B cell (primary cell): Measurements from ENCODE around the gene HIPK2. TPM values are rescaled to one million over a fixed set of nuclear protein-coding genes. Genes with fewer than 3 reads are reported as not detected.

Experiments
- ATAC-seq: fragments of 200-7000 bp; cut with Tn5 transposase; one replicate; pipeline ENCODE4 v1.10.0; 2021; ENCODE audit warnings: low read depth, mild to moderate bottlenecking, moderate number of reproducible peaks, moderate library complexity
- CTCF ChIA-PET: fragments of 350-600 bp; sonication (Branson Sonifier 250); formaldehyde crosslinking; loops from one replicate; lab custom pipeline; 2021; ENCODE audit warnings: antibody characterized with exemption, inconsistent platforms; lab: Charles Lee
- POLR2A ChIA-PET: fragments of 350-600 bp; sonication (Branson Sonifier 250); formaldehyde crosslinking; loops from one replicate; lab custom pipeline; 2021; ENCODE audit warnings: antibody characterized with exemption; lab: Charles Lee
- DNase-seq: peaks from one replicate; pipeline ENCODE4 v3.0.0; 2013
- H2AFZ ChIP-seq: 2 replicates; pipeline ENCODE4 v1.6.1; 2012; ENCODE audit warnings: mild to moderate bottlenecking, low read depth, low read length; ENCODE audit not compliant: insufficient read depth, poor library complexity, severe bottlenecking
- H3K27ac ChIP-seq, 2 donors: 1 replicate in 1 of 2; 2 replicates in 1 of 2; pipeline ENCODE4 v1.5.1; 2012 to 2013; ENCODE audit warnings: low read length in 2 of 2, mild to moderate bottlenecking in 2 of 2, moderate library complexity in 1 of 2
- H3K27me3 ChIP-seq, 4 experiments: fragments of 200-600 bp in 1 of 4; sonication (generic) in 1 of 4; replicated peaks in 1 of 4; 1 replicate in 2 of 4; 2 replicates in 2 of 4; pipeline versions ENCODE4 v1.6.1 to v1.7.0; 2013 to 2016; ENCODE audit warnings: low read length in 3 of 4, mild to moderate bottlenecking in 2 of 4, mixed read lengths in 1 of 4, moderate library complexity in 1 of 4; ENCODE audit not compliant: insufficient read depth in 4 of 4, control insufficient read depth in 3 of 4; ENCODE audit errors: control extremely low read depth in 1 of 4
- H3K36me3 ChIP-seq, 2 experiments: replicated peaks in 1 of 2; 1 replicate in 1 of 2; 2 replicates in 1 of 2; pipeline versions ENCODE4 v1.6.1 to v1.7.1; 2013; ENCODE audit warnings: low read length in 1 of 2; ENCODE audit not compliant: insufficient read depth in 2 of 2, control insufficient read depth in 1 of 2; ENCODE audit errors: control extremely low read depth in 1 of 2, extremely low read depth in 1 of 2
- H3K4me1 ChIP-seq, 2 donors: fragments of 200-600 bp in 1 of 2; sonication (generic) in 1 of 2; 1 replicate in 1 of 2; 2 replicates in 1 of 2; pipeline versions ENCODE4 v1.5.1 to v1.6.1; 2013 to 2017; ENCODE audit warnings: low read length in 2 of 2; ENCODE audit not compliant: control insufficient read depth in 2 of 2, insufficient read depth in 2 of 2
- H3K4me2 ChIP-seq: replicated peaks from 2 replicates; pipeline ENCODE3; 2012; ENCODE audit warnings: mild to moderate bottlenecking, low read depth, low read length; ENCODE audit not compliant: poor library complexity, severe bottlenecking
- H3K4me3 ChIP-seq, 5 experiments: fragments of 200-600 bp in 1 of 5; sonication (generic) in 1 of 5; 1 replicate in 3 of 5; 2 replicates in 2 of 5; pipeline versions ENCODE4 v1.5.1 to v1.7.0; 2011 to 2016; ENCODE audit warnings: low read length in 4 of 5, mild to moderate bottlenecking in 4 of 5, low read depth in 2 of 5, control low read depth in 1 of 5, moderate library complexity in 1 of 5; ENCODE audit not compliant: insufficient read depth in 1 of 5; ENCODE audit errors: control extremely low read depth in 1 of 5, extremely low read depth in 1 of 5
- H3K79me2 ChIP-seq: fragments of 200-600 bp; sonication (generic); one replicate; pipeline ENCODE4 v1.6.0; 2016; ENCODE audit warnings: low read length; ENCODE audit not compliant: control insufficient read depth, insufficient read depth
- H3K9ac ChIP-seq: fragments of 200-600 bp; sonication (generic); 2 replicates; pipeline ENCODE4 v1.6.1; 2017; ENCODE audit warnings: mild to moderate bottlenecking, low read length, moderate library complexity
- H3K9me3 ChIP-seq, 3 donors: one replicate each; pipeline versions ENCODE4 v1.6.1 to v1.7.1; 2013; ENCODE audit warnings: low read length in 2 of 3; ENCODE audit not compliant: control insufficient read depth in 2 of 3, insufficient read depth in 1 of 3; ENCODE audit errors: control extremely low read depth in 1 of 3
- H4K20me1 ChIP-seq: 2 replicates; pipeline ENCODE4 v1.6.0; 2012; ENCODE audit warnings: mild to moderate bottlenecking, low read length; ENCODE audit not compliant: insufficient read depth, control insufficient read depth, poor library complexity, severe bottlenecking
- H3K27ac Mint-ChIP-seq: one replicate; pipeline ENCODE4 v1.8.0; 2021; ENCODE audit warnings: mixed read lengths
- H3K27me3 Mint-ChIP-seq: one replicate; pipeline ENCODE4 v1.8.0; 2021; ENCODE audit warnings: mixed read lengths
- H3K4me1 Mint-ChIP-seq: one replicate; pipeline ENCODE4 v1.8.0; 2021; ENCODE audit warnings: mixed read lengths
- H3K4me3 Mint-ChIP-seq: one replicate; pipeline ENCODE4 v1.8.0; 2021; ENCODE audit warnings: mixed read lengths
- H3K9me3 Mint-ChIP-seq: one replicate; pipeline ENCODE4 v1.8.0; 2022; ENCODE audit warnings: mixed read lengths; ENCODE audit not compliant: insufficient read depth
- CTCF ChIP-seq: fragments of 200-600 bp; IDR thresholded peaks from one replicate; pipeline ENCODE4 v1.8.0; 2022; ENCODE audit warnings: antibody characterized with exemption, mild to moderate bottlenecking
- EZH2 ChIP-seq: IDR thresholded peaks from 2 replicates; pipeline ENCODE4 v1.6.1; 2012; ENCODE audit warnings: borderline replicate concordance, low read depth, mild to moderate bottlenecking, moderate library complexity, low read length; ENCODE audit not compliant: insufficient read depth, poor library complexity, severe bottlenecking
- WGBS: methylation state at CpG from one replicate; pipeline ENCODE4 v1.1.5; 2013; ENCODE audit warnings: missing lambda C conversion rate; ENCODE audit not compliant: insufficient coverage; 5-methylcytosine and 5-hydroxymethylcytosine counted together
- intact Hi-C: fragments of 100-400 bp; cut with micrococcal nuclease; formaldehyde crosslinking; loops from one replicate; pipeline ENCODE4 v1.10.0; 2022
- polyA plus RNA-seq: library from polyadenylated mRNA; depleted of rRNA; stranded (reverse); fragments of >200 nt; gene quantifications from 2 replicates; pipeline ENCODE4 v1.2.3, GENCODE V29; 2012
- total RNA-seq, 2 donors: library from RNA; stranded (reverse); fragments of 120-200 nt in 1 of 2; gene quantifications; 1 replicate in 1 of 2; 2 replicates in 1 of 2; pipeline versions ENCODE4 v1.2.3 to v1.2.4, GENCODE V29; 2013 to 2022

Gene HIPK2
- total and polyA plus RNA-seq, 2 donors (not counting 1 experiment from before 2014, with no cell fraction given): 6.8 to 58.2 TPM

- Histone ChIP-seq H3K79me2 (no peaks in the 10 kb centered on the region), H3K4me2 (no peak overlapping the region), H3K4me3 (no peak overlapping the region), H3K4me1 (no peaks in the 10 kb centered on the region), H3K9ac (no peak overlapping the region), H4K20me1 (no peaks in the 10 kb centered on the region), H2AFZ (no peak overlapping the region), H3K9me3 (no peaks in the 10 kb centered on the region), H3K27me3 (no peaks in the 10 kb centered on the region), H3K36me3 (peaks cover 0 to 18% of the 10 kb centered on the region in 2 experiments), H3K27ac (no peak overlapping the region)
- ATAC-seq: no peak
- Mint-ChIP-seq H3K4me3 (no peak overlapping the region), H3K9me3 (no peaks in the 10 kb centered on the region), H3K27ac (no peak overlapping the region), H3K27me3 (no peaks in the 10 kb centered on the region), H3K4me1 (peaks cover 4% of the 10 kb centered on the region)
- intact Hi-C loops: no loop called here
- POLR2A ChIA-PET: interaction anchor here (0.6 kb wide), 1 partner anchor 516 kb away, joined by 3 read pairs; no protein-coding TSS in a partner anchor
- CTCF ChIA-PET: interaction anchor here (0.6 to 4.2 kb wide), 5 partner anchors 17 to 481 kb away, joined by 3 to 19 read pairs (median 3); no protein-coding TSS in a partner anchor
- 89% methylated on average over 1 of the region's 10 CpGs for WGBS
- TF ChIP-seq CTCF (peak; percentile 81), EZH2 (no peak)
- DNase-seq: peak; percentile 36
These were observed 157.0 kb downstream of the HIPK2 start for GRCh38 chr7:139620676-139621344.

GRCh38 chr7:139619367-139619657 is 158.5 kb downstream of the HIPK2 start:
- WGBS: no CpG with 5 or more reads among the region's 1 CpG
- no peaks in the 10 kb centered on the region for H3K4me1 ChIP-seq
- no peak overlapping the region for H3K27ac ChIP-seq
- no peak overlapping the region for H3K4me2 ChIP-seq
- no peaks in the 10 kb centered on the region for H3K79me2 ChIP-seq
- peaks cover 0 to 15% of the 10 kb centered on the region in 2 experiments for H3K36me3 ChIP-seq
- no peak overlapping the region for H3K27ac Mint-ChIP-seq
- CTCF ChIA-PET: interaction anchor here (0.6 to 4.2 kb wide), 10 partner anchors 13 to 724 kb away, joined by 3 to 19 read pairs (median 4); no protein-coding TSS in a partner anchor
- H3K27me3 Mint-ChIP-seq: no peaks in the 10 kb centered on the region
- ATAC-seq (no peak), DNase-seq (no peak)
- POLR2A ChIA-PET: no interaction called here
- no peaks in the 10 kb centered on the region for H3K9me3 ChIP-seq
- TF ChIP-seq EZH2 (no peak), CTCF (no peak)
- H3K27me3 ChIP-seq: no peaks in the 10 kb centered on the region
- H3K4me3 ChIP-seq: no peak overlapping the region
- H4K20me1 ChIP-seq: no peaks in the 10 kb centered on the region
- H3K4me3 Mint-ChIP-seq: no peak overlapping the region
- peaks cover 1% of the 10 kb centered on the region for H3K4me1 Mint-ChIP-seq
- no peak overlapping the region for H2AFZ ChIP-seq
- H3K9ac ChIP-seq: no peak overlapping the region
- intact Hi-C loops: loop anchor here (1.0 kb wide), 1 partner anchor 383 kb away; no protein-coding TSS in a partner anchor
- no peaks in the 10 kb centered on the region for H3K9me3 Mint-ChIP-seq
